ENCODE data around the gene SHKBP1.

- TF ChIP-seq EZH2 (IDR thresholded peaks at IDR 0.05; ENCODE audit: insufficient read depth, poor library complexity, severe bottlenecking) (no peak), EZH2phosphoT487 (IDR thresholded peaks at IDR 0.05; ENCODE audit: insufficient read depth, low read depth) (no peak)
These were observed 15.5 kb downstream of the SHKBP1 start for GRCh38 chr19:40592170-40592569.

All from GM23248 (cell line).